ENCODE data around the gene PBX3.

PBX3 gene

DNA sequence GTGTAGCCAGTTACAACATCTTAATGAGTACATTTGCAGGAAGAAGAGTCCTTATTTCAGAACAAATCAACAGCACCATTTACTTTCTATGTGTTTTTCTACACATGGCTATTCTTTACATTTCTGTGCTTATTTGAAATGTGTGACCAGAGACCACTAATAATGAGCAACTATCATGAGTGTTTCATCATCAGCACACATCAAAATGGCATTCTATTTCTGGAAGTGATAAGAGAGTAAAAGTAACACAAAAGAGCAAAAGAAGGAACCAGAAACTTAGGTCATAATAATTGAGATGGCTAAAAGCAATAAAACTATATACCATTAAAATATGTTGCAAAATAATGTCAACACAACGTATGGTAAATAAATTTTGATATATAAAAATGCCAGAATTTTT lies 159.7 kb downstream of the PBX3 start:
- no peak for DNase-seq (ENCODE audit: low spot score)

DNA sequence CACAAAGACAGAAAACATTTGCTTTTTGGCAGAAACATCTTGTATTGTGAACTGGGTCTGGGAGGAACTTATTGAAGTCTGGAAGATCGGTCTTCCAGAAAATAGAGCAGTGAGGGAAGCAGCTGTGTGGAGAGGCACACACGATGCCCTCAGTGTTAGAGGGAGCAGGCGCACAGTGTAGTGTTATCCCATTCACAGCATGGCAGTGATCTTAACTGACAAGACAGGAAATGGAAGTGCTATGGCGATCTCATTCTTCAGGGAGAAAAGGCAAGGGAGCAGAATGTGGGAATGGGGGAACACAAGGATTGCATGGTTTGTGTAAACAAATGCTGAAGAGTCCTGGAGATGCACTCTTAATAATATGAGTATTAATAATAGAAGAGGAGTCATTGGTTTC lies 161.0 kb downstream of the PBX3 start:
- DNase-seq (ENCODE audit: low spot score): no peak

DNA sequence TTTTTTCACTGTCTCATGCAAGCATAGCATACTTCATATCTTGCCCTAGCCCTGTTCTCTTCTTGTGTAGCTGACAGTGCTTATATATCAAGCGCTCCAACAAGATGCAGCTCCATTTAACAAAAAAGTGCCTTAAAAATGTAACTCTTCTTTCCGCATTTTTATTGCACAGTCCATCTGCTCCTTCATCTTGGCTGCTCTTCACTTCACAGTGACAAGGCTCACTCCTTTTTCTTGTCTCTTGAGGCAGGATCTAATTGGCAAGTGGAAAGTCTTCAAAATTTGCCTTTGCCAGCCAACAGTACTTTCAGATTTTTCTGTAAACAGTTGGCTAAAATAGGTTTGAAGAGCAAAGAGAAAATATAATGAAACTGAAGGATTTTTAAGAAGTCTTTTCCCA lies 161.8 kb downstream of the PBX3 start:
- DNase-seq (ENCODE audit: low spot score): no peak

DNA sequence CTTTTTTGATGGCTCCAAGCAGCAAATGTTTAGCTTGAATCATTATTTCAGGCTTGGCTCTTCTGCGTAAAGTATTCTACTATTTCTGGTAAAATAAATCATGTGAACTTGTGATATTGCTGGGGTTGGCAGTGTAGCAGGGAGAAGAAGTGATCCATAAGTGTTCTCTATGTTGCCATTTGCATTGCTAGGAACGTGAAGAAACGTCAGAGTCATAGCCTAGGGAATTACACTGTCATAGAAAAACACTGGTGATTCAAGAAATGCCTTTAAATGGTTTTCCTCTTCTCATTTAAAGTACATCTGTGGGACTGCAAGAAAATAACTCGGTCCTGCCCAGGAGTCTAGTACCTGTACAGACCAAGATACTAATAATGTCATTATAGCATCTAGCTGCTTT lies 162.3 kb downstream of the PBX3 start:
- DNase-seq (ENCODE audit: low spot score): no peak

DNA sequence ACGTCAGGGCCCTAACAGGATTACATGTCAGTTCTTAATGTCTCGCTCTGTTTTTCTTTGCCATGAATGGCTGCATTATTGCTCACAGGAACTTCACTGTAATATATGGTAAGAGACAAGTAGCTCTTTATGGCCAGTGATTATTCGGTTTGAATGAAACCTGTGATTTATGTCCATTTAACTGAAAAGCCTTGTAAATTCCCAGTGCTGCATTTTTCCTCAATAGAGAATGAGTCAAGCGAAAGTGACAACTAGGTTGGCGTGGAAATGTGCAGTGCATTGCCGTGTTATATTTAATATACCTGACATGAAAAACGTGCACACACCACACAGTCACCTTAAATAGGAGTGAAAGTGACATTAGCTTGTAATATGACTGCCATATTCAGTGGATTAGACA lies 163.1 kb downstream of the PBX3 start:
- no peak for DNase-seq (ENCODE audit: low spot score)

DNA sequence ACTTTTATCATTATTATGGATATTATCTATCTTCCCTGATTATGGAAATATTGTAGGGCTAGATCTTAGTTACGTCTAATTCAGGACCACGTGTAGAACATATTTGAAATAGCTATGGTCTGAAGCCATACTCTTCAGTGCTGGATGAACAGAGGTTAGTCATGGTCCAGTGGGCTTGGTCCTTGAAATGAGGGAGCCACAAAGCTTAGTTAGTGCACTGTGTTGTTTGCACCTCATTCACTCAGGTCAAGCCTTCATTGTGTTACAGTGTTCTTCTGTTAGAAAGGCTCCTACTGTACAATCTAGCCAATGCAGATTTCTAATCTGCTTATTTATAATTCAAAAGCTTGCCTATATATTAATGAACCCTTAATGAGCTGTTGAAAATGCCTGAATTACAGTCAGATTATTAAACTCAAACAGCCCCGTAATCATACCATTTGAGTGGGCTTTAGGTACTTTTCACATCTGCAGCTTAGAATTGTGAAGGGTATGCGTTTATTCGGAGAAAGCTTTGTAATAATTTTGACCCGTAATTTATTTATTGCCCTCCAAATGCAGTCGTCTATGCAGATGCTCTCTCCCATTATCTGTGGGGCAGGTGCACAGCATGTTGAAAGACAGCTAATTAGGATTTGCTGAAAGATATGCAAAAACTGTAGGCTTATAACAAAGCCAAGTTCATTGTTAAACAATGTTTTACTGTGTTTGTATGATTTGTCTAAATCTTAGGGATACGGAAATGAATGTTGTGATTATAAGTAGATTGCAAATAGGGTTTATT lies 164.9 kb downstream of the PBX3 start:
- no peak for DNase-seq (ENCODE audit: low spot score)

DNA sequence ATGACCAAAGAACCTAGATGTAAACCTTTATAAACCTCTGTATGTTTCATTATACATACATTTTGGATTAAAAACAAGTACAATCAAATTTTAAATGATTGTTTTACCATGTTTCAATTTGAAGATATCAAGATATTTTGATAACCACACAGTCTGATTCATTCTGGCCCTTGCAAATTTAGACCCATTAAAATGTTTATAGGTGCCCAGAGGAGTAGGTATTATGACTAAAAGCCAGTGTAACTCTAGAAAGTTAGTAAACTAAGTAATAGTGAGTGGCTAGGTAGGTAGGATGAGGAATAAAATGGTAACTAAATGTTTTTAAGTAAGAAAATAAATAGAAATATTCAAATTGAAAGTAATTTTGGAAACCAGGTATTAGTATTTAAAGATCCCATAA lies 165.5 kb downstream of the PBX3 start:
- no peak for DNase-seq (ENCODE audit: low spot score)

DNA sequence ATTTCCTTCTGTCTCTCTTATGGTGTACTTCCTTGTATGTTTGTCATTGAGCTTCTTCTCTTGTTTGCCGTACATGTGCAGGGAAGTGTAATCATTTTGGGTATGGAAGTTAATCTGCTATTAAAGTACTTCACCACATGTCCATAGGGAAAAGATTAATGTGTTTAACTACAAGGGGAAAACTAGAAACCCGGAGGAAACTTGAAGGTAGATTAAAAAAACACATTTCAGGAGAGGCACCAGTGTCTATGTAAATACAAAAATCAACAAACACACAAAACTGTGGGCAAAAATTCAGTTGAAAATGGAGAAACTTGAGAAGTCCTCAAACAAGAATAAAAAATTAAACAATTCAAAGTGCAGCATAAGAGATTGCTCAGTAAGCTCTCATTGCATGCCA lies 166.4 kb downstream of the PBX3 start:
- DNase-seq (ENCODE audit: low spot score): no peak

DNA sequence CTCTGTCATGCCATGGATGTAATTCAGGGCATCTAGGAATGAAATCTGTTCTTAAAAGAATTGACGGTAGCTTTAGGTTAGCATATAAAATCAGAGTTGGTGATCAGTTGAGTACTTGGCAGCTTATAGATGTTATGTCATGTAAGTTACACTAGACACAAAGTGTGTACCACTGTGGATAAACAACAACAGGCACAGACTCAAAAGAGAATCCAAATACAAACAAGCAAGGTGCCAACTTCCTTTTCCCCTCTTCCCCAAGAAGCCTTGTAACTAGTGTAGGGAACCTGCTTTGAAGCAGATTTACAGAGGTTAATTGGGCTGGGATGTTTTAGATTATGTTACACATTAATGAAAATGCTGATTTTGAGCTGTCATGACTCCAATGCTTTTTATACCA lies 167.2 kb downstream of the PBX3 start:
- DNase-seq (ENCODE audit: low spot score): no peak

DNA sequence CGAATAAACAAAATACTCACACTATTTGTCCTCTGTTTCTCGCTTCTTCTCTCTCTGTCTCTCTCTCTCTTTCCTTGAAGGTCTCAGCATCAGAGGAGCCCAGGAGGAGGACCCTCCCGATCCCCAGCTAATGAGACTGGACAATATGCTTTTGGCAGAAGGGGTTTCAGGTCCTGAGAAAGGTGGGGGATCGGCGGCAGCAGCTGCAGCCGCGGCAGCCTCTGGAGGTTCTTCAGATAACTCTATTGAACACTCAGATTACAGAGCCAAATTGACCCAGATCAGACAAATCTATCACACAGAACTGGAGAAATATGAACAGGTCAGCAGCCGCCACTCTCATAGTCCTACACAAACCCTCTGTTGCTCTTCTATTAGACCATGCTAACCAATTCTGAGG lies 168.4 kb downstream of the PBX3 start:
- no peak for DNase-seq (ENCODE audit: low spot score)

DNA sequence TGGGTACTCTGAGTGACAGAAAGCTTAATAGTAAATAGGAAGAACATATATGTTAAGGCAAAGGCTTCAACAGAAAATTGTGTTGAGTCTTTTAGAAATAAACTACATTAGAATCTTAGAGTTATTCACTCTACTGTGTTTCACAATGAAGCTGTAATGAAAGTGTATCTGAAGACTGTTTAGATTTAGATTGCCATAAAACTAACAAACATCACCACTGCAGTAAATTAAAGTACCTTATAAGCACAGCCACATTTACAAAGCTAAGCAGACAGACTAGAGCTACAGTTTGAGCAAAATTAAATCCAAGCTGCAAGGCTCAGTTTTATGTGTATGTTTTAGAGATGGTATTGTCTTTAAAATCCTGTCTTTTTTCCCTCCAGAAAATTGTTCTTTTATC lies 172.4 kb downstream of the PBX3 start:
- no peak for DNase-seq (ENCODE audit: low spot score)

DNA sequence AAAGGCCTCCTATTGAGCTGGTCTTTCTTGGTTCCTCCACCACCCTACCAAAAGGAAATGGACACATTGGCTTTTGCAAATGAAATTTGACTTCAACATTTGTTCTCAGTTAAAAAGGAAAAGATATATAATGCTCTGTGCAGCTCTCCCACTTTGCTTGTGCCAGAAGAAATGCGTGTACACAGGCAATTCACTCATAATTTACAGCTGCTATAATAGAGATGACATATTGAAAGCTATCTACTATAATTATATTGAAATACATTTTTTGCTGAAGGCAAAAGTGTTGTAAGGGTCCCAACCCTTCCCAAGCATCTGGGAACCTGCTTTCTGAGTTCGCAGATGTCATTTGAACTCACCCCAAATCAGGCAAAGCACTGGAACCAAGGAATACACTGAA lies 173.2 kb downstream of the PBX3 start:
- DNase-seq (ENCODE audit: low spot score): no peak

DNA sequence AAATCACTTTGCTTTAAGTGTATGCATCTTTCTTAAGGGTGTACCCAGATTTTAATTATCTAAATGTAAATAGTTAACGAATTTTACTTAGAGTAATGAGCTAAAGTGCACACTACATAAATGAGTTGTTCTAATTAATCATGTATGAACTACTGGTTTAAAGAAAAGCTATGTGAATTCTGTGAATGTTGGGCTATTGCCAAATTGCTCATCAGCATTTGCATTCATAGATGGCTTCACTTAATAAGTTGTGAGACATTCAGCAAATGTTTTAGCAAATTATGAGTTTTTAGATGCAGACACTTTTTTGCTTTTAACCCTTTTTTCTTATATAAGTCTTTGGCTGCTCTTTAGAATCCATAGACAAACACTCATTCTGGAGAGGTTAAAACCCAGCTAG lies 175.7 kb downstream of the PBX3 start:
- DNase-seq (ENCODE audit: low spot score): no peak

DNA sequence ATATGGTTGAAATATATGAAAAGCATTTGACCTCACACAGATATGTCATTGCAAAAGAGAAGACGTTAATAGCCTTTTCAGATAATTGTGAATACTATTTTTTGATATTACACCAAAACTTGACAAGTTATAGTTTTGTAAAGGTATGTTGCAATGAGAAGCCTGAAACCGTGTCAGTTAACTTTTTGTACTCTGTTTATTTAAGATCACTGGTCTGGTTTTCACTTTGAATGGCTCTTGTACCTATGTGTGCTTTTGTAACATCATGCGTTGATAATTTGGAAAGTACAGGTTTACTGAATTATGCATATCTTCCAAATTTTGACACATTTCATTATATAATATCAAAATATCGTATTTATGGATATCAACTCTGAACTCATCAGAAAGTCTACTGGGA lies 177.2 kb downstream of the PBX3 start:
- DNase-seq (ENCODE audit: low spot score): no peak

DNA sequence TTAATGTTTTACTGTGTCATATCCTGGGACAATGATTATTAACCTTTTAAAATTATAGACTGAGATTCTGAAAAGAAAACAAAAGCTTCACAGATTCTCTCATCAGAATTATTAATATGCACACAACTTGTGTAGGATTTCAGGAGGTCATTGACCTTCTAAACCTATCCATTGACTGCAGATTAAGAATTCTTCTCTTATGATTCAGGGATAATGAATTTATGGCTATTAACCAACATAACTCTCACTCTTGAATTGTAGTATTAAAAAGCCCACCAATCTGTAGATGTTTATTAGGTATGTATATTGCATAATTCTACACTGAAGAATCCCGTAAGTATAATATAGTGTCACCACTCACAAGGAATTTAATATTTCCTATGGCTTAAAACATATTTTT lies 179.8 kb downstream of the PBX3 start:
- DNase-seq (ENCODE audit: low spot score): no peak

DNA sequence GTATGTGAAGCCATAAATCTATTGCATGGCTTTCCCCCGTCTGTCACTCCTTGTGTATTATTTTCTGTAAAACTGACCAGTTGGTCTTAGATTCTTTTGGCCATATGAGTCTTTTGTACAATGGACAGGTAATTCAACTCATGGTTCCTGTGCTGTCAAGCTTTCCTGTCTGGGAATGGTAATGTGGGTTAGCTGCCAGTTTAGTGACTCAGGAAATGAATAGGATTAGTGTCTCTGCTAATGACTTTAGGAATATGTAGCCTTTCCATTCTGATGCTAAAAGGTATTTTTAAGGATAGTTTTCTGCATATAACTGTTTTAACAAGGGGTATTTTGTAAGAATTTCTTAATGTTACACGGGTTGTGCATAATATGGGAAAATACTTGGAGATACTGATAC lies 182.7 kb downstream of the PBX3 start:
- no peak for DNase-seq (ENCODE audit: low spot score)

DNA sequence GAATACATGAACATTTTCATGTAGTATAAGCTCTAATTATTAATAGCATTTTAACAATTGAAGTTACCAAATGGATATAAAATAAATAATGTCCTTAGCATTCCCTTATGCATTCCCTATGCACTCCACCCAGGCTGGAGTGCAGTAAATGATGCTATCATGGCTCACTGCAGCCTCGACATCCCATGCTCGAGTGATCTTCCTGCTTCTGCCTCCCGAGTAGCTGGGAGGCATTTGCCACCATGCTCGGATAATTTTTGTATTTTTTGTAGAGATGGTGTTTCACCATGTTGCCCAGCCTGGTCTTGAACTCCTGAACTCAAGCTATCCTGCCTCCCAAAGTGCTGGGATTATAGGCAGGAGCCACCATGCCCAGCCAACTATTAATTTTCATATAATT lies 184.0 kb downstream of the PBX3 start:
- no peak for DNase-seq (ENCODE audit: low spot score)

DNA sequence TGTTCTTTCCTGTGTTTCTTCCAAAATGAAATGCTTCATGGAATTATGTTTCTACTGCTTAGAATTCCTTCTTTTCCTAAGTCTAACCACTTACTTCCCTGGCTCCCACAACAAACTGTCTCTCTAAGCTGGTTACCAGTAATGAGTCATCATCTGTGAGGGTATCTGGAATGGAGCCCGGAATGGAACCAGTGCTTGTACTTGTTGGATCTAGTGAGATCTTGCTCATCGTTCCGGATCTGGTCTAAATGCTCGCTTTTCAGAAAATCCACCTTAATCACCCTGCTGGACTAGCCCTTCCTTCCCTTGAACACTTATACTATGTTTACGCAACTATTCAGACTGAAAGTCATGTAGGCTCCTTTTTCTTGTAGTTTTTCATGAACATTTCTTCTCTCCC lies 184.8 kb downstream of the PBX3 start:
- DNase-seq (ENCODE audit: low spot score): no peak

DNA sequence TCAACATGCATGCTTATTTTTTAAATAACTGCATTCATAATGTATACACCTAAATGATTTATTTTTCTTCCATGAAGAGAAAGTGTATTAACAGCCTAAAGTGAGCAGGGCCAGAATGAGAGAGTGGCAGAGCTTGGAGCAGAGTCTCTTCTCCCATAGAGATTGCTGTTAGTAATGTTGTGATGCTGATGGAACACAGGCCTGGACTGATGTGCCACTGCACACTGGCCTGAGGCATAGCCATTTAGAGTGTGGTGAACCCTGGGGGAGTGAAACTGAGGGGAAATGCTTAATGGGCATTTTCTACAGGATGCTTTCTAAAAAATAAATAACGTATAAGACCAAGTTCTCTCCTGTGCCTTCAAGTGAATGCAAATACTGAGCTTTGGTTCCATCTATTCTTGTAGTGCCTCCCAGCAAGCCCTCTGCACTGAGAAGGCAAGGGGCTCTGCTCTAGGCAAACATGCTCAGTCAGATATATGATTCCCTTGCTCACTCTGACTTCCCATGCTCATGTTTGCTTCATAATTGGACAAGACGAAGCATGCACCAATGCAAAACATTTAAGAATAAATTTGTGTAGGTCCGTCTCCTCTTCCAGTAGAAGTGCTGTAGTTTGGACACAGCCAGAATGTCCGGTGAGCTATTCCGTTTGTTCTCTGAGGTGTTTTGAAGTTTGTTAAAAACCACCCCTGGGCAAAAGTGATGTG lies 185.7 kb downstream of the PBX3 start:
- no peak for DNase-seq (ENCODE audit: low spot score)

DNA sequence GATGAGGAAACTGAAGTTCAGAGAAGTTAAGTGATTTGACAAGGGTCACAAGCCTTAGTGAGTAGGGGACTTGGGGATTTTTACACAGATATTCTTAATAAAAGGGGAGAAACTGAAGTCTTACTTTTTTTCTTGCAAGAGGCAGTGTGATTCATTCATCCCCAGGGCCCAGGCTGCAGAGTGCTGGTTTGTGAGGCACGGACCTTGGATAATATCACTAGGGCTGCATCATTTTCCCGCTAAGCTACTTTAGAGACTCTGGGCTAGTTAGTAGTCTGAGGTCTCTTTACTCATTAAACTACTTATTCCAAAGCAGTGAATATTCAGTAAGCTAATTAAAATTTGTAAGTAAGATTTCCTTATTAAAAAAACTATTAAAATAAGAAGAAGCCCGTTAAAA lies 195.0 kb downstream of the PBX3 start:
- DNase-seq (ENCODE audit: low spot score): no peak

DNA sequence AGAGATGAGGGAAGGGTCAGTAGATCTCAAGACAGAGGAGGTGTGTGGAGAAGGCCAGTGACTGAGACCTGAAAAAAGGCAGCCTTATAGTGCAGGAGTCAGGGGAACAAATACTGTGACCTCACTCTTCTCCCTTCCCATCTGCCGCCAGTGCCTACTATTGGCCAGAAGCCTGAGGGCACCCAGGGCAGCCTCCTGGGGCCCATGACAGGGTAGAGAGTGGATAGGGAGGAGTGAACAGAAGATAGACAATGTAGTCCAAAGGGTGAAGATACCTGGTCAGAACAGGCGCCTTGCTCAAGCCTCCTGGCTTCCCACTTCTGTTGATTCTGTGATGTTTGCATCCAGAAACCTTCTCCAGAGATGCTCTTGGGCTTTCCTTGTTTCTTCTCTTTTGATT lies 196.7 kb downstream of the PBX3 start:
- no peak for DNase-seq (ENCODE audit: low spot score)

DNA sequence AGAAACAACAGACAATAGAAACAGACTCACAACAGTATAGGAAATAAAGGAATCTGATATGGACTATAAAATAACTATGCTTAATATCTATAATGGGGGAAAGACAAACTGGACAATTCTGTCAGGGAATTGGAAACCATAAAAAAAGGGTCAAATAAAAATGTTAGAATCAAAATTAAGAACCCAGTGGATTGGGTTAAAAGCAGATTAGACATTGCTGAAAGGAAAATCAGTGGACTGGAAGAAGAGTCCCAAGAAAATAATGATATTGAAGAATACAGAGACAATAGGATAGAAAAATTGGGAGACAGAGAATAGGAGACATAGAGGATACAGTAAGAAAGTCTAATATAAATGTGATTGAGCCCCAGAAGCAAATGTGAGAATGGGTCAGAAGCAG lies 199.2 kb downstream of the PBX3 start:
- DNase-seq (ENCODE audit: low spot score): no peak

DNA sequence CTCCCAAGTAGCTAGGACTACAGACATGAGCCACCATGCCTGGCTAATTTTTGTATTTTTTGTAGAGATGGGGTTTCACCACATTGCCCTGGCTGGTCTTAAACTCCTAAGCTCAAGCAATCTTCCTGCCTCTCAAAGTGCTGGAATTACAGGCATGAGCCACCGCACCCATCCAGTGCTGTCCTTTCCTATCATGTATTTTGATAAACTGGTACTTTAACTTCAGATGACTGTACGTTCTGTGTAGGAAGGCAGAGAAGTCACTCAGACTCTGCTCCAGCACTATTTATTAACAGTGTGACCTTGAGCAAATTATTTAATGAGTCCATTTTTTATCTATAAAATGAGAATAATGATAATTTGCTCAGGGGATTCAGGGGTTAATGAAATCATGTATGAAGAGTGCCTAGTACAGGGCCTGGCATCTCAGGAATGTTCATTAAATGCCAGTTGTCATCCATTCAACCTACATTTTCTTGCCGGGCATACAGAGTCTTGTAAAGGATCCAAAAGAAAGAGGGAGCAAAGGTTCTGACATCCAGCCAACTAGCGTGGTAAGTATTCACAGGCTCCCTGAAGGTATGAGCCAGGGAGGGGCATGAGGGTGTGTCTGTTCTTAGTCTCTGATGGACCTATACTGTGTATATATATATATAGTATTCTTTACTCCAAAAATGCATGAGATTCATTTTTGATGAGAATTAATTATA lies 201.9 kb downstream of the PBX3 start:
- DNase-seq (ENCODE audit: low spot score): no peak
